Measurements from ENCODE around the gene TFCP2.

TFCP2 gene

DNA sequence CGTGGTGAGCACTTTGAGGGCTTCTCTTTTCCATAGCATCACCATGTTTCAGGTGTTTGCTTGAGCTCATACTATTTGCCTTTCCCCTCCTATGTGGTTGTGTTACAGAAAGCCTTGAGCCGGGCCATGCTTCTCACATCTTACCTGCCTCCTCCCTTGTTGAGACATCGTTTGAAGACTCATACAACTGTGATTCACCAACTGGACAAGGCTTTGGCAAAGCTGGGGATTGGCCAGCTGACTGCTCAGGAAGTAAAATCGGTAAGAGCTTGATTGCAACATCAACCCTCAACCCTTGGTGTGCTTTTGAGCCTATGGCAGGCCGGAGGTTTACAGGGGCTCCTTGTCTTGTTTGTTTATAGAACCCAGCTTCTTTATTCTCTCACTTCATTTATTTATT lies 116.7 kb downstream of the TFCP2 start:
- no peak for DNase-seq (ENCODE audit: low read depth, low spot score)
- in situ Hi-C loops (cut with HindIII; ENCODE audit: low sequenced_read_pairs), result no loop called here
- no peak overlapping the region for H3K4me3 ChIP-seq (ENCODE audit: low read depth, low read length)
- TF ChIP-seq, protein P1, sequence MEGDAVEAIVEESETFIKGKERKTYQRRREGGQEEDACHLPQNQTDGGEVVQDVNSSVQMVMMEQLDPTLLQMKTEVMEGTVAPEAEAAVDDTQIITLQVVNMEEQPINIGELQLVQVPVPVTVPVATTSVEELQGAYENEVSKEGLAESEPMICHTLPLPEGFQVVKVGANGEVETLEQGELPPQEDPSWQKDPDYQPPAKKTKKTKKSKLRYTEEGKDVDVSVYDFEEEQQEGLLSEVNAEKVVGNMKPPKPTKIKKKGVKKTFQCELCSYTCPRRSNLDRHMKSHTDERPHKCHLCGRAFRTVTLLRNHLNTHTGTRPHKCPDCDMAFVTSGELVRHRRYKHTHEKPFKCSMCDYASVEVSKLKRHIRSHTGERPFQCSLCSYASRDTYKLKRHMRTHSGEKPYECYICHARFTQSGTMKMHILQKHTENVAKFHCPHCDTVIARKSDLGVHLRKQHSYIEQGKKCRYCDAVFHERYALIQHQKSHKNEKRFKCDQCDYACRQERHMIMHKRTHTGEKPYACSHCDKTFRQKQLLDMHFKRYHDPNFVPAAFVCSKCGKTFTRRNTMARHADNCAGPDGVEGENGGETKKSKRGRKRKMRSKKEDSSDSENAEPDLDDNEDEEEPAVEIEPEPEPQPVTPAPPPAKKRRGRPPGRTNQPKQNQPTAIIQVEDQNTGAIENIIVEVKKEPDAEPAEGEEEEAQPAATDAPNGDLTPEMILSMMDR (IDR thresholded peaks at IDR 0.05; ENCODE audit: low read depth, low read length), result no peak

DNA sequence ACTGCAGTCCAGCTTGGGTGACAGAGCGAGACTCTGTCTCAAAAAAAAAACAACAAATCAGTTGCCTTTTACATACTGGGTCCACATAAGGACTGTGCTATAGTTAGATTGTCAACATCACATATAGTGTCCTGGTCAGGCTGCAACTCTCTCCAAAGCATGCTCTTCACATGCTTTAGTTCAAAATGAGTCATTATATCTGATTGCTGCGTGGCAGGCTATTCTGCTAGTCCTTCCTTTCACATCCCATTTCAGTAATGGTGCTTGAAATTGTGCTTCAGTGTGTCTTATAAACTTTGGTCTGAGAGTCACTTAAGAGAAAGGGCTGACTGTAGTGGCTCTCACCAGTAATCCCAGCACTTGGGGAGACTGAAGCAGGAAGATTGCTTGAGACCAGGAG lies 117.9 kb downstream of the TFCP2 start:
- no peak overlapping the region for H3K4me3 ChIP-seq (ENCODE audit: low read depth, low read length)
- DNase-seq (ENCODE audit: low read depth, low spot score), result no peak
- in situ Hi-C loops (cut with HindIII; ENCODE audit: low sequenced_read_pairs), result no loop called here
- TF ChIP-seq, protein P1 (IDR thresholded peaks at IDR 0.05; ENCODE audit: low read depth, low read length), result no peak

DNA sequence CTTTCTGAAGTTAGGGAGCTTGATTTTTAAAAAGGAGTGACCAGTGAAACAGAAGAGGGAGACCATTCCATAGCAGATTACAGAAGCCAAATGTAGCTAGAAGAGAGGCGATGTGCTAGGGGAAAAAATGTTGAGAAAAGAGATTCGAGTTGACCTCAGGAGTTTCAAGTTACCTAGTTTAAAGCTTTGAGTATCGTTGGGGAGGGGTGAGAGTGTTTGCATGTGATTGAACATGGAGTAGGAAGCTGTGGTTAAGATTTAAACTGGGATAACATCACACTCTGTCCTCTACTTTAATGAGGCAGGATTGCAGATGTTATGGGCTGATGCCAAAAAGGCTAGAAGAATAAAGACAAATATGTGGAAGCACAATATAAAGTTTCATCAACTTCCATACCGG lies 121.1 kb downstream of the TFCP2 start:
- H3K4me3 ChIP-seq (ENCODE audit: low read depth, low read length), result no peak overlapping the region
- TF ChIP-seq, protein P1 (IDR thresholded peaks at IDR 0.05; ENCODE audit: low read depth, low read length), result no peak
- in situ Hi-C loops (cut with HindIII; ENCODE audit: low sequenced_read_pairs), result no loop called here
- no peak for DNase-seq (ENCODE audit: low read depth, low spot score)

DNA sequence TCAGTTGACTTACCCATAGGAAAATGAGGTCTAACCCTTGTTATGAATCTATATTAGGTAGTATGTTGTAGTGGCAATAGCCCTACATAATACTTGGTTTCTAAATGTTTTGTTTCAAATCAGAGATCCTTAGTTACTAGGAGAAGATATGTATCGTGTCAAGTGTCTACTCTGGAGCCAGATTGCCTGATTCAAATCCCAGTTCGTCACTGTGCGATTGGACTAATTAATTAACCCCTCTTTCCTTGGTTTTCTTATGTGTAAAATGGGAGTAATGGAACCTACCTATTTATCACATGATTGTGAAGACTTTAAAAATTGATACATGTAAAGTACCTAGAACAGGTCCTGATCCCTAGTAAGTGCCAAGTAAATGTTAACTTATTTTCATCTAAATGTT lies 123.4 kb downstream of the TFCP2 start:
- no peak for DNase-seq (ENCODE audit: low read depth, low spot score)
- in situ Hi-C loops (cut with HindIII; ENCODE audit: low sequenced_read_pairs), result no loop called here
- TF ChIP-seq, protein P1 (IDR thresholded peaks at IDR 0.05; ENCODE audit: low read depth, low read length), result no peak
- no peak overlapping the region for H3K4me3 ChIP-seq (ENCODE audit: low read depth, low read length)

DNA sequence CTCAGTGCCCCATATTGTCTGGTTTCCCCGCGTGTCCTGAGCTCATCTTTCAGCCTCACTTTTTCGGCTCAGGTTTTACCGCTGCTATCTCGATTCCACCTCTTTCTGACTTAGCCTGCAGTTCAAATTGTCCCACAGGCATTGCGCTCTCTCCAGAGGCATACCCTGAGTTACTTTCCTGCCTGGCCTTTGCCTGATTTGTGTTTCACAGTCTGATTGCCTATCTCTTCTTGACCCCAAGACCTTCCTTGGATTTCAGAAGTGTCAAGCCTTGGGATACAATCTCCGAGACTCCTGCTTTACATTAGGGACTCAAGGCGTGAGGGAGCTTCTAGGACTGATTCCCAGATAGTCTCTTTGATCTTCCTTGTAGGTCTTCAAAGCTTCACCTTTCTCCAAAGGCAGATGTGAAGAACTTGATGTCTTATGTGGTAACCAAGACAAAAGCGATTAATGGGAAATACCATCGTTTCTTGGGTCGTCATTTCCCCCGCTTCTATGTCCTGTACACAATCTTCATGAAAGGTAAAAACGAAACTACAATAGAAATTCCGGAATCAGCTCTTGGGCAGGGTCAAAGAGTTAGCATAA lies 124.2 kb downstream of the TFCP2 start:
- no peak for DNase-seq (ENCODE audit: low read depth, low spot score)
- in situ Hi-C loops (cut with HindIII; ENCODE audit: low sequenced_read_pairs), result no loop called here
- TF ChIP-seq, protein P1 (IDR thresholded peaks at IDR 0.05; ENCODE audit: low read depth, low read length), result no peak

DNA sequence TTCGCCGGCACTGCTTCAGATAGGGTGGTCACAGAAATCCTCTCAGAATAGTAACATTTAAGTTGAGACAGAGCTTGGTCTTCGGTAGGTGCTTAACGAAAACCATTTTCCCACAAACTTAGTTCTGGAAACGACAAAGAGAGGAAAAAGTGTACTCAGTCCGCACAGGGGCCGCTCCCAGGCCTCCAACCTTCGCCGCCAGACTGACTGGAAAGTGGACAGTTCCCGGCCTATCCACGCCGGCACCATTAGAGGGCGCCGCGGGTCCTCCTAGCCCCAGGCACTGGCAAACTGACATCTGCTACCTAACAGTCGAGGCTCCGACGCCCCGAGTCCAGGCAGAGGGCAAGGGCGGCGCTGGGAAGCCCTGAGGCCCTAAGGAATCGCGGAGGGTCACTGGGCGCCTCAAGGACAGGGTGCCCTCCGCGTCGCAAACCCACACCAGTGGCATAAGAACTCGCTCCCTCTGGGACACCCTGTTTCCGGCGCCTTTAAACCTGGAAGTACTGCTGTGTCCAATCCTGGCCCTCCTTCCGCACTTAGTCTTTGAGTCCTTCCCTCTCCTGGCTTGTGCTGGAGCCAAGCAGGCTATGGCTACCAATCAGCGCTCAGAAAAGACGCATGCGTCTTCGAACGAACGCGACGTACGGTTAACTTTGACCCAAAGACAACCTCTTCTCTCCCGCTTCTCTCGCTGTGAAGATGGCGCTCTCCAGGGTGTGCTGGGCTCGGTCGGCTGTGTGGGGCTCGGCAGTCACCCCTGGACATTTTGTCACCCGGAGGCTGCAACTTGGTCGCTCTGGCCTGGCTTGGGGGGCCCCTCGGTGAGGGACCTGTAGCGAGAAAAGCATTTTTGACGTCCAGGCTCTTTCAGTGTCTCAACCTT lies 125.0 kb downstream of the TFCP2 start, which contains the start of gene LETMD1:
LETMD1 (plus strand) TSS at position 673 of the 886 bp plus-strand sequence; CDS start at position 703, 30 bp downstream.
- H3K4me3 ChIP-seq (ENCODE audit: low read depth, low read length), result peak within 1 kb of the TSS; percentile 93
- TF ChIP-seq, protein P1 (IDR thresholded peaks at IDR 0.05; ENCODE audit: low read depth, low read length), result peak; percentile 97
- in situ Hi-C loops (cut with HindIII; ENCODE audit: low sequenced_read_pairs), result no loop called here
- peak; percentile 99 for DNase-seq (ENCODE audit: low read depth, low spot score)

More for the DNA sequence above, 124.2 kb downstream of the TFCP2 start:
- peak overlapping the region; percentile 93 for H3K4me3 ChIP-seq (ENCODE audit: low read depth, low read length)
